ENCODE measurements around the gene PPM1J. TPM values are rescaled to one million over a fixed set of nuclear protein-coding genes. Genes with fewer than 3 reads are reported as not detected.

The PPM1J gene
- total RNA-seq, 1 donor from 2014 or later, result 0.68 TPM

DNA sequence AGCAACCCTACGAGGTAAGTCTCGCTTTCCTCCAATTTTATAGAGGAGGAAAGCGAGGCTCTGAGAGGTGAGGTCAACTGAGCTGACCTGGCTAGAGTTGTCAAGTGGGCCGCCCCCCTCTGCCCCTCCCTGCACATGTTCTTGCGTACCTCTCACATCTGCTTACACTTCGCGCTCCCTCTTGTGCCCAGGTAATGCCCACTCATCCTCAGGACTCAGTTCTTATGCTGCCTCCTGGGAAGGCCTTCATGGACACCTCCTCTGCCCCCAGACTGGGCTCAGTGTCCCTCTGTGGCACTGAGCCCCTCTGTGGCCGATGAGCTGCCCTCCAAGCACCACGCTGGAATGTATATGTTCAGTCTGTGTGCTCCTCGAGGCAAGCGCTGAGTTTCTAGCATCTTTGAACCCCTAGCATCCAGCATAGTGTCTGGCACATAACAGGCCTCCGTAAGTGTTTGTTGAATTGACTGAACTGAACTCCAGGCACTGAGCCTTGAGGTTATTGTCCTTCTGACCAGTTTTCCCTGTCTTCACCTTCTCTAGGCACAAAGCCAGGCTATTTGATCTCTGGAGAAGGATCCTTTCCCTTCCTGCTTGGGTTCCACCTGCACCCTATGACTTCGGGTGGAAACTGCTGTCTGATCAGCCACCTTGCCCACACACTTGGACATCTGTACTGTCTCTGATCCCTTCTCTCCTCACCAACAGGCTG, 27.2 kb downstream of the PPM1J start:
- DNase-seq, result no peak

DNA sequence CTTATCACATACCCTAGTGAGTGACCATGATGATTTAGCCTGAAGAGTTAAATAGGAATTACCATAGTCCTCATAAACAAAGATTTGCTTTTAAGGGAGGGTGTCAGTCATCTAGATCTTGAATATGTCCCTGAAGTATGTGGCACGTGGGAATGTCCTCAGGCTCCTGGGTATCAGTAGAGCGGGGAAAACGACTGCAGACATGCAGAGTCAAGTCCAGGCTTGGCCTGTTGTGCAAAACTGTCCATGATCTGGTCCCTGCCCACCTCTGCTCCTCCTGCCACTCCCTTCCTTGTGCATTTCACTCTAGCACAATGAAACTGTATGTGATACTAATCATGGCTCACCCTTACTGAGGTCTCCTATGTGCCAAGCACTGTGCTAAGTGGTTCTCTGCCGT, 27.8 kb downstream of the PPM1J start:
- DNase-seq, result no peak

DNA sequence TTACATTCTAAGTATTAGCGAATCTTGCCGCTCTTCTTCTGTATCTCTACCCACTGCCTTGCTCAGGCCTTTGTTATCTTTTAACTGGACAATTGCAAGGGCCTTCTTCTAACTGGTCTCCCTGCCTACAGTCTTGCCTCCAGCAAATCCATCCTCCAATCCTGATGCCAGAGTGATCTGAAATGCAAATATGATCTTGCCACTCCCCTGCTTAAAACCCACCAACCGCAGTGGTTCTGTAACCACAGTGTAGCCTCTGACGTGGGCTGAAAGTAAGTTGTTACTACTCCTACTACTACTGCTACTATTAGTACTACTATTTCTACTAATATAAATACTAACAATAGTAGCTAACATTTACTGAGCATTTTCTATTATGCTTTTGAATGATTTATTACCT, 28.3 kb downstream of the PPM1J start:
- no peak for DNase-seq

DNA sequence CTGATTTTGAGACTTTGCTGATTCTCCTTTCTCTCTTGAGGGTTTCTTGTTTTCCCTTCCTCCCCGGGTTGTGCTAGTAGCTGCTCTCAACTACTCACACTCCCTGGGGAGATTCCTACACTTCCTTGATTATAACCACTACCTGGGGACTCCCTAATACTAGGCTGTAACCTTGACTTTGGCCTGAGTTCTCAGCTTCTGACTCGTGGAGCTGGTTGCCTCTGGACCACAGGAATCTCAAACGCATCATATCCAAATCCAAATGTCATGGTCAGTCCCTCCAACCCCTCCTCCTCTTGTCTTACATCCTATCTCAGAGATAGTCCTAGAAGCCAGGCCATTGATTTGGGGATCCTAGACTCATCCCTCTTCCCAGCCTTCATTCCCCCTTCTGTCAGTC, 28.7 kb downstream of the PPM1J start:
- no peak for DNase-seq

DNA sequence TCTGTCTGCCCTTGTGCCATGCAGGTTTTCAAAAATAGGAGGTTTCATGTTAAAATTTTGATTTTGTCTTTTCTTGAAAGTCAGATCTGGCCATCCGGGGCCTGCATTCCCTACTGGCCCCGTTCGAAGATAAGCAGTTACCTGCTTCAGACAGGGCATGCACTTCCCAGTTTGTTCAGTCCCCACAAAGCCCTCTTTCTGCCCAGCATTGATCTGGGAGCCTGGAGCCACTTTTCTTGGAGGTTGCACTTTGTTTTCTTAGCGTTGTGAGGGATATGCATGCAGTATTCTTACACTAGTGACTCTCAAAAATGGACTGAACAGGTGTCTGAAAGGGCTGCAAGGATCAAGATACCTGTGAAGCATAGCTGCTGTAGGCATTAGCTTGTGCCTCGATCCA, 29.2 kb downstream of the PPM1J start:
- DNase-seq, result no peak

DNA sequence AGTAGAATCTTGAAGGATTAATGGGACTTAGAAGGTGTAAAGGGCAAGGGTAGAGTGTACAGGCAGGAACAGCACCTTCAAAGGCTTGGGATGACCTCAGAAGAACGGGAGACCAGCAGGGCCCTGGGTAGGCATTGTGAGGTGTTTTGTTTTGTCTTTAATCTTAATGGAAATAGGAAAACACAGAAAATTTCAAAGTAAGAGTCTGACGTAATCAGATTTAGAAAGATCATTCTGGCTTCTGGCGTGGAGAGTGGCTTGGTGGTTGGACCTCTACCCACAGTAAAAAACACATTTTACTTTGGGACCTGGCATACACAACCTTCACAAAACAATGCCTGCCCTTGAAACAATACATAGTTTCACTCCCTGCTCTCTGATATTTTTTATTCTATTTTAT, 36.5 kb downstream of the PPM1J start:
- DNase-seq, result no peak

DNA sequence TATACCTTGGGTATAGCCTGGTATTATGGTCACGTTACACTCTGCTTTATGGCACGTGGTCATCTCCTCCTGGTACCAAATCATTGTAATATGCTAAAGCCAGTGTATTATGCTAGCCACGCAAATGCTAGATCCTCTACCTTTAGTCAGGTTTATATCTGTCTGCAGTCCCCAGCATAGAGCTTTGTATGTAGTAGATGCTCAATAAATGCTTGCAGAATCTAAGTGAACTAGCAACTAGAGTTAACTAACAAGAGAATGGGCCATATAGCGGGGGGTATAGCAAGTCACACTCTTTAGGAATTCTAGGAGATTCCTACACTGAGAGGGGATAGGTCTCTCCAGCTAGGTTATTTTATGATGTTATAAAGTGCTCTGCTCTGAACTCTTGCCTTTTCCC, 37.6 kb downstream of the PPM1J start:
- no peak for DNase-seq

DNA sequence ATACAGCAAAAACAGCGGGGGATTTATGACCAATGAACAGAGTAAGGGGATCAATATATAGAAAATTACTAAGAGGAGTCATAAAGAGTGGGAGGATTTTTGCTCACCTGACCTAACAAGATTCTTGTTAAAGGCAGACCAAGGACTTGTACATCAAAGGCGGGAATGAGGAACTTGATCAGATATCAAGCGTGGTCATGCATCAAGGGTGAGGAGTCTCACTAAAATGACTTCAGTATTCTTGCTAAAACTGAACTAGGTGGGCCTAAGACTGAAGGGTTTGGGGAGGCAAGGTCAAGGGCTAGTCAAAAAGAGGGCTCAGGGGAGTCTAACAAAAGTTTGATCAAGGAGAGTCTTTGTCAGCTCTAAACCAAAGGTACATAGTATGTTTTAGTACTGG, 38.6 kb downstream of the PPM1J start:
- DNase-seq, result no peak

DNA sequence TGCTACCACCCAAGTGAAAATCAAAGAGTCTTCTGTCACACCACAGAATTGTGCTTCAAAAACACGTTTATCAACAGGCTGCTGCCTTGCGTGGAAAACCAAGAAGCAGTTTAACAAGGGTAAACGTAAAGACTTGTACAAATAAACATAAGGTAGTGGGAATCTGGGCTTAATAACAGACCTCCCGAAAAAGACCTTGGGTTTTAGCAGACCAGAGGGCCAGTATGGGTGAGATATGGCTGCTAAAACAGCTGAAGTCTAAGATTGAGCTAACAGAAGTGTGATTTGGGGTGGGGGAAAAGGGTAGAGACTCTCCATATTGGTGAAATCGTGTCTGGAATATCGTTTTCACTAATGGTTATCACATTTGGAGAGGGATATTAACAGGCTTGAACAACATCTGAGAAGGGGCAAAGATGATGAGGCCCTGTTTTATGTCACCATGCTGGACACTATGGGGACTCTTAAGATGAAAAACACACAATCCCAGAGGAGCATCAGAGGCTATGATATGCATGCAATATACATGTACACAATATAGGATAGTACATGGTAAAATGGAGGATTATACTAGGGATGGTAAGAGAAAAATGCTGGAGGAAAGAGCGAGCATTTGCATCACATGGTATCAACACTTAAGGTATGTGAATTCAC, 39.3 kb downstream of the PPM1J start:
- DNase-seq, result no peak

DNA sequence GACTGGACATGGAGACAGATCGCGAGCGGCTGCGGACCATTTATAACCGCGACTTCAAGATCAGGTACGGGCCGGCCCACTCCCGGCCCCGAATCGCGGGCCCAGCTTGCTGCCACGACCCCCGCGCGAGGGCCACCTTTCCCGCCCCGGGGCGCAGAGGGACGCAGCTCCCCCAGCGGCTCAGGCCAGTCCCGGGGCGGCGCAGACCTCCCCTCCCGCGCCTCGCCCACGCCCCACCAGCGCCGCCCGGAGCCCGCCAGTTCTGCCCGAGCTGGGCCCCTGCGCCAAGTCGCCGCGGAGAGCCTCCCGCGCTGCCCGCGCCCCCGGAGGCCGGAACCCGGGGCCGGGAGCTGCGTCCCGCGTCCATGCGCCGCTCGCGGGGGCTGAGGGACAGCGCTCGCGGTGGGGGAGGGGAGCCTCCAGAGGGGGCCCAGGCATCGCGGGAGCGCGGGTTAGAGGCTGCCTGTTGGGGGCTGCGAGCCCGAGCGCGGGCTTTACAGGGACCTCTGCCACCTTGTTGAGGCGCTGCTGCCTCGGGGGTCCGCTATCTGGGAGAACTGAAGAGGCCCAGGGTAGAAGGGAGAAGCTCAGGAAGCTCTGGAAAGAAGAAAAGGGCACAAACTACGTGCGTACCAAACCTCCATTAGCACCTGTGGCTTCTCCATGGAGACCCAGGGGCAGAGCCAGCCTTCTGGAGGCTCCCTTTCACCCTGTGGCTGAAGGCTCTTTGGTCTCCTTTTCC, 40.0 kb downstream of the PPM1J start:
- peak; percentile 57 for DNase-seq

DNA sequence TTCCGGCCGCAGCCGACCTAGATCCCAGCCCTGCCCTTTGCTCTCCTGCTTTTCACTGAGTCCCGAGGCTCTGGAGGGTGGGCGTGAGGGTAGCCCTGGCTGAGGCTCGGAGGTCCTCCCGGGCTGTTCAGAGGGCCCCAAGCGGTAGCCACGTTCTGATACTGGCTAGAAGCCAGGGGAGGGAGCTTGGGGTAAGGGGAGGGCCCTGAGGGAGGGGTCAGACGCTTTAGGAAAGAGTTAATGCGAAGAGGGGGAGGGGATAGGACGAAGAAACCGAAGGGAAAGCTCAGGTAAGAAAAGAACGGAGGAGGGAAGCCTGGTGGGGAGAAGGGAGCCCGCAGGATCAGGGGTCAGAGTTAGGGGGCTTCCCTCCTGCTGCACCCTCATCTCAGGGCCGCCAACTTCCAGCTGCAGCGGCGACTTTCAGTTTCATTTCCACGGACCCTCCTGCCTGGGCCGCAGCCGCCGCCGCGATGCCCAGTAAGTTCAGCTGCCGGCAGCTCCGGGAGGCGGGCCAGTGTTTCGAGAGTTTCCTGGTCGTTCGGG, 40.6 kb downstream of the PPM1J start, which contains the start of gene MOV10:
TSS of gene MOV10 (plus strand) at position 220 of the 546 bp plus-strand sequence. CDS start at position 474, 254 bp downstream.
- DNase-seq, result peak; percentile 81

DNA sequence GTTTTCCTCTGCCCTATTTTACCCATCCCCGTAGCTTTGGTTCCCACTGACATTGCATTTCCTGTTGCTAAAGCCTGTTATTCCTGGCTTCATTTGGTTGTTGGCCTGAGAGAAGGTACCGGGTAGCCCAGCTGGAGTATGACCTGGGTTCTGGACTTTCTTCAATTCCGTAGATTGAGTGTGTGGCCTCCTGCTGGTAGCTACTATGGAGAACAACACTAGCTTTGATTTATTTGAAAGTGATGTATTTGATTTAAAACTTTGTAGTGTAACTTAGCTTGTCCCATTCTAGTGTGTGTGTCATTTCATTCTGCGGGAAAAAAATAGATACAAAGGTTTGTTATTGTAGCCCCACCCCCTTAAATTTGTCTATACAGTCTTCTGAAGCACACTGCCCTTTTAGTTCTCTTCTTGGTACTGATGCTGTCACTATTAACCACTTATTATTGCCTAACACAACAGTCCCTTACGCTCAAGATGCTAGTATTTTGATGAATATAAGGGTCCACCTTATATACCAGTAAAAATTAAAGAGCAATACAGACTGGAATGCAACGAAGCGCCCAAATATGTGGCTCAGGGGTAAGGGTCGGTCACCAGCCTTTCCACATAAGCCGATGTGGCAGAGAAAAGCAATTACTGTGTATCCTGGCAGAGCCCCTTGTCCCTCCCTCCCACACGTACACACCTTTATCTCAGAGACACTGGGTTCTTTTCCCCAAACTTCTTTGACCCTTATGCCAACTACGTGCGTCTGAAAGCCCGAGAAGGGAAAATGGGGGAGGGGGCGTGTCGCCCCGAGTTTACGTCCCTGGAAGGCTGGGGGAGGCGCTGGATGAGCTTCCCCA, 41.3 kb downstream of the PPM1J start:
- peak; percentile 77 for DNase-seq

DNA sequence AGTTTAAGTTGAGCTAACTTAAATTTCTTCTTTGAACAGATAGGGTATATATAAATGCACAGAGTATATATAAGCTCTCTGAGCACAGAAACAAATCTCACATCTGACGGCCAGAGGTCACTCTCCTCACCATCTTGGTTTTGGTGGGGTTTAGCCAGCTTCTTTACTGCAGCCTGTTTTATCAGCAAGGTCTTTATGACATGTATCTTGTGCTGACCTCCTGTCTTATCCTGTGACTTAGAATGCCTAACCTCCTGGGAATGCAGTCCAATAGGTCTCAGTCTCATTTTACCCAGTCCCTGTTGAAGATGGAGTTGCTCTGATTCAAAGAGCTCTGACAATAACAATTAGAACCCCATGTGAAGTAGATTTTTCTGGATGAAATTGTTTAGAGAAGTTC, 42.3 kb downstream of the PPM1J start:
- DNase-seq, result no peak

DNA sequence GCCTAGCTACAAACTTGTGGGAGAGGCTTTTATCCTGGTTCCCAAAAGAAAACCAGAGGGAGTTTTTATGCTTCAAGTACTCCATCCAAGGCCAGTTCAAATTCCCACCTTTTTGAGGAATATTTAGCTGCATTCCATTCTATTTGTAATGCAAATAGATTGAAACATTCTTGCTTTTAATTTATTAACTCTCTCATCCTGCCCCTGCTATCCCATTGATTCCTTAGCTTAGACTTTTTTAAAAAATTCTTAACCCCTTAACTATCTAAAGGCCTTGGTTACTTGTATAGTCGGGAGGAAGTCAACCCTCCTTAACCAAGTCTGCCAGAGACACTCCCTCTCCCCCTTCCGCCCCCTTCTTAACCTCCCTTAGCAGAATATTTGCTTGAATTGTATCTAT, 43.1 kb downstream of the PPM1J start:
- no peak for DNase-seq

DNA sequence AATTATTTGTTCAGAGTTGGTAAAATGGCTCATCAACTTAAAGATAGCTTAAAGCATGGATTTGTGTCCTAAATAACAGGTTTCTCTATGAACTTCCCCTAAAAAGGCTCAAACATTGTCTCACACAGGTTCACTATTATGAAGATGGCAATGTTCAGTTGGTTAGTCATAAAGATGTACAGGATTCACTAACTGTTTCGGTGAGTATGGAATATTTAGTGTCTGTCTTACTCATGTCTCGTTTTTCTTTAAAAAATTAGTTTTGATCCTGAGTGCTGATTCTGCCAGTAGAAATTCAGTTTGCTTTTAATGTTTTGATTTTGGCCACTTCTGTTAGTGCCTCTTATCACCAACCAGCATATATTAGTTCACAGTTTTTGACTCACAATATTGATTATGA, 48.2 kb downstream of the PPM1J start:
- no peak for DNase-seq

DNA sequence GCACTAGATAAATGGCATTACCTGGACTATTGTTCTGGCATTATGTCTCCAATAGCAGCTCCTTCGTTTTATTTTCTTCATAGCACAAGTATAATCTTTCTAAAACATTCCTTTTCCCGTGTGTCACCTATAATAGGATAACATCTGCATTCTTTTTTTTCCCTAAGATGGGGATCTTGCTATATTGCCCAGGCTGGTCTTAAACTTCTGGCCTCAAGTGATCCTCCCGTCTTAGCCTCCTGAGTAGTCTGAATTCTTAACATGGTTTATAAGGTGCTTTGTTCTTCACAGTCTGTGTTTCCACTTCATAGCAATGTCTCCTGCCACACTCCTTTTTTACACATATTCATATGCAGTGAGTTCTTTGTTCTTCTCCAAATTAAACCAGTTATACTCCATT, 49.3 kb downstream of the PPM1J start:
- DNase-seq, result no peak

Other genes starting within 250 kb of the PPM1J start
- 1.3 and 2.0 TPM in 2 replicates for gene WNT2B, start 206.4 kb downstream of the PPM1J start, total RNA-seq
- gene ST7L, start 96.2 kb downstream of the PPM1J start, total RNA-seq, result 11.4 and 18.4 TPM in 2 replicates
- gene CAPZA1, start 95.5 kb downstream of the PPM1J start, total RNA-seq, result 219 and 332 TPM in 2 replicates
- 62.8 and 85.2 TPM in 2 replicates for gene MOV10, start 40.7 kb downstream of the PPM1J start, total RNA-seq
- gene RHOC, start 8.2 kb downstream of the PPM1J start, total RNA-seq, result 579 and 920 TPM in 2 replicates
- 94.8 and 99.7 TPM in 2 replicates for gene SLC16A1, start 240.9 kb upstream of the PPM1J start, total RNA-seq